Measurements from ENCODE around the gene SPECC1.

DNA sequence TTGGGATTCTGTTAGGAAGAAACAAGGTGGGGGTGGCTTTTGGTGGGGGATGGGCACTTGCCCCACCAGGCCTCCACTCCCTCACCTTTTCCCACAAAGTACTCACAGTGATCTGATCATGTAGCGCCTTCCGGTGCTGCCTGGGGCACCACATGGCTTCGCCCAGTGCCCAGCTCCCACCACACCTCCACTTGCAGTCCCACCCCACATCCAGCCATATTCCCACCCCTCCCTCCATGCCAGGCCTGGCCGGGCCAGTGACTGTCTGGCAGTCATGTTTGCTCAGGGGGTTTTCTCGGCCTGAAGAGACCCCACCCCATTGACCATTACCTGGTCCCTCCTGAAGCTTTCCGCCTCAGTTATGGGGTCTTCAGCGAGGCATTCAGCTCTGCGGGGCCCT is 201.5 kb downstream of the SPECC1 start:
- TF ChIP-seq EZH2 (IDR thresholded peaks at IDR 0.05) (no peak), RAD21 (IDR thresholded peaks at IDR 0.05; ENCODE audit: low read depth) (no peak), ZNF274 (IDR thresholded peaks at IDR 0.05; ENCODE audit: low read depth, low read length) (no peak), POLR2AphosphoS5 (IDR thresholded peaks at IDR 0.05; ENCODE audit: low read depth, low read length) (no peak), POLR2A (IDR thresholded peaks at IDR 0.05; ENCODE audit: borderline replicate concordance, extremely low read depth, insufficient read depth, insufficient read length) (no peak)

All from HCT116 (cell line).